ENCODE data around the gene PITPNC1.
"Not testable (repeated sequence)": the region's sequence is repeated elsewhere in the genome, so short reads cannot be mapped to it uniquely, and the experiment has no call there.

PITPNC1 gene

DNA sequence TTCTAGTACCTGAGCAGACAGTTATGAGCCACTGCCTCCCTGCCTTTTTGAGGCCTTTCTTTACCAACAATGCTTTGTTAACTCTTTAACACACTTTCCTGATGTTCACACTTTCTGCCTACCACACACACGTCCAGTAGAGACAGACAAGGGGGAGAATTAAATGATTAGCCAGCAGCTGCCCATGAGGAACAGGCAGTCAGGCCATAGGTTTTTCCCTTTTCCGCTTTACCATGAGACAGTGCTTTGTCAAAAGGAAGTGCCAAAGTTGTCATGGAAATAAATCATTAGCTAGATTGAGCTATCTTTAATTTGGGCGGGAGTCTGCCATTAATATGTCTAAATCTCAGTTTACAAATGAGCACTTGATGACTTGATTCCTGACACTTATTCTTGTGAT is 102.1 kb downstream of the PITPNC1 start:
- peaks cover 0 to 24% (median 9%) of the 10 kb centered on the region in 5 donors for H3K4me1 ChIP-seq (ENCODE audit: control insufficient read depth in 5 of 5, insufficient read depth in 5 of 5, low read length in 5 of 5)
- H3K36me3 ChIP-seq (ENCODE audit: control insufficient read depth in 5 of 5, insufficient read depth in 5 of 5, low read length in 5 of 5) = no peaks in the 10 kb centered on the region
- no peak overlapping the region for H3K4me3 ChIP-seq (ENCODE audit: low read depth in 1 of 5, low read length in 5 of 5)
- no peaks in the 10 kb centered on the region for H3K27me3 ChIP-seq (ENCODE audit: control insufficient read depth in 5 of 5, insufficient read depth in 4 of 5, low read length in 5 of 5)
- H3K9me3 ChIP-seq (ENCODE audit: control insufficient read depth in 5 of 5, low read length in 5 of 5) = no peaks in the 10 kb centered on the region
- no peak overlapping the region for H3K9ac ChIP-seq (ENCODE audit: low read length in 5 of 5)
- no peak overlapping the region for H3K27ac ChIP-seq (ENCODE audit: low read depth, low read length)

DNA sequence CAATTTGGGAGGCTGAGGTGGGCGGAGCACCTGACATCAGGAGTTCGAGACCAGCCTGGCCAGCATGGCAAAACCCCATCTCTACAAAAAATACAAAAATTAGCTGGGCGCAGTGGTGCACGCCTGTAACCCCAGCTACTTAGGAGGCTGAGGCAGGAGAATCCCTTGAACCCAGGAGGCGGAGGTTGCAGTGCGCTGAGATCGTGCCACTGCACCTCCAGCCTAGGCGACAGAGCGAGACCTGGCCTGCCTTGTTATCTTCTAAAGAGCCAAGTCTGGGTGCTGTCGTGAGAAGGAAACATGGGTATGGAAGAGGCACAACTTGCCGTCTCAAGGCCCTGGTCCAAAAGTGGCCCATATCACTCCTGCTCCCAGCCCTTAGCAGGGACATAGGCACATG is 103.9 kb downstream of the PITPNC1 start:
- not testable (repeated sequence) for H3K27ac ChIP-seq (ENCODE audit: low read depth, low read length)

DNA sequence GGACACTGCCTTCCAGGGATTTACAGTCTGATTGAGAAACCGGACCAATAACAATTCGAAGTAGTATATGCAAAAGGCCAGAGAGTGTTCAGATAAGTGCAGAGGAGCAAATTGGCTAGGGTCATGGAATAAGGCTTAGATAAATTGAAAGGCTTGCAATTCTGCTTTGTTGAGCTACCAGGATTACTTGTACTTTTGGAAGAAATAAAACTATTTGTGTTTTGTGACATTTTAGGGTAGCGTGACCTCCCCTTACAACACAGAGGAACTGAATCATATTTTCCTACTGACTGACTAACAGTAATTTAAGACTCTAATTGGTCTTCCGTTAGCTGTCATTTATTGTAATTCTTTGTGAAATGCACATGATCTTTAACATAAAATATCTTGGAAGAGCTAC is 104.7 kb downstream of the PITPNC1 start:
- H3K4me1 ChIP-seq (ENCODE audit: control insufficient read depth in 5 of 5, insufficient read depth in 5 of 5, low read length in 5 of 5) = peaks cover 0 to 8% (median 0%) of the 10 kb centered on the region in 5 donors
- H3K4me3 ChIP-seq (ENCODE audit: low read depth in 1 of 5, low read length in 5 of 5) = no peak overlapping the region
- H3K27me3 ChIP-seq (ENCODE audit: control insufficient read depth in 5 of 5, insufficient read depth in 4 of 5, low read length in 5 of 5) = no peaks in the 10 kb centered on the region
- no peak overlapping the region for H3K27ac ChIP-seq (ENCODE audit: low read depth, low read length)
- no peak overlapping the region for H3K9ac ChIP-seq (ENCODE audit: low read length in 5 of 5)
- H3K9me3 ChIP-seq (ENCODE audit: control insufficient read depth in 5 of 5, low read length in 5 of 5) = no peaks in the 10 kb centered on the region
- no peaks in the 10 kb centered on the region for H3K36me3 ChIP-seq (ENCODE audit: control insufficient read depth in 5 of 5, insufficient read depth in 5 of 5, low read length in 5 of 5)

More for the DNA sequence above, 103.9 kb downstream of the PITPNC1 start:
- not testable (repeated sequence) for H3K27me3 ChIP-seq (ENCODE audit: control insufficient read depth in 5 of 5, insufficient read depth in 4 of 5, low read length in 5 of 5); H3K9me3 ChIP-seq (ENCODE audit: control insufficient read depth in 5 of 5, low read length in 5 of 5); H3K4me3 ChIP-seq (ENCODE audit: low read depth in 1 of 5, low read length in 5 of 5); H3K9ac ChIP-seq (ENCODE audit: low read length in 5 of 5); H3K4me1 ChIP-seq (ENCODE audit: control insufficient read depth in 5 of 5, insufficient read depth in 5 of 5, low read length in 5 of 5); H3K36me3 ChIP-seq (ENCODE audit: control insufficient read depth in 5 of 5, insufficient read depth in 5 of 5, low read length in 5 of 5)

DNA sequence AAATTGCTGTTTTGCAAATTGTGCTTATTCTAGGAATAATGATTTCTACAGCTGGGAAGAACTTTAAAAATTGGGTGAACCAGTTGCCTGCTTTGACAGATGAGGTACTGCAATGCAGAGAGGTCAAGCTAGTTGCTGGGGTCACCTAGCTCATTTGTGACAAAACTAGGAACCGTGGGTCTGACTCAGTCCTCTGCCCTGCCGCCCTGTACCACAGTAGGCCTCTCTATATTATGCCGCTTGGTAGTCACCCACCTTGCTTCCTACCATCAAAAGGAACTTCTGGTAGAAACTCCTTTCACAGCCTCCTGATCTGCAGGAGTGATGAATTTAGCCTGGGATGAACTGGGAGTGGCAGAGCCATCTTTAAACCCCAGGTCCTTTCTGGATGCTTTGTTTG is 105.7 kb downstream of the PITPNC1 start:
- Histone ChIP-seq H3K27ac (ENCODE audit: low read depth, low read length) (no peak overlapping the region), H3K4me1 (ENCODE audit: control insufficient read depth in 5 of 5, insufficient read depth in 5 of 5, low read length in 5 of 5) (peaks cover 2 to 17% (median 8%) of the 10 kb centered on the region in 5 donors), H3K27me3 (ENCODE audit: control insufficient read depth in 5 of 5, insufficient read depth in 4 of 5, low read length in 5 of 5) (no peaks in the 10 kb centered on the region), H3K9ac (ENCODE audit: low read length in 5 of 5) (no peak overlapping the region), H3K36me3 (ENCODE audit: control insufficient read depth in 5 of 5, insufficient read depth in 5 of 5, low read length in 5 of 5) (no peaks in the 10 kb centered on the region), H3K9me3 (ENCODE audit: control insufficient read depth in 5 of 5, low read length in 5 of 5) (no peaks in the 10 kb centered on the region), H3K4me3 (ENCODE audit: low read depth in 1 of 5, low read length in 5 of 5) (no peak overlapping the region)

DNA sequence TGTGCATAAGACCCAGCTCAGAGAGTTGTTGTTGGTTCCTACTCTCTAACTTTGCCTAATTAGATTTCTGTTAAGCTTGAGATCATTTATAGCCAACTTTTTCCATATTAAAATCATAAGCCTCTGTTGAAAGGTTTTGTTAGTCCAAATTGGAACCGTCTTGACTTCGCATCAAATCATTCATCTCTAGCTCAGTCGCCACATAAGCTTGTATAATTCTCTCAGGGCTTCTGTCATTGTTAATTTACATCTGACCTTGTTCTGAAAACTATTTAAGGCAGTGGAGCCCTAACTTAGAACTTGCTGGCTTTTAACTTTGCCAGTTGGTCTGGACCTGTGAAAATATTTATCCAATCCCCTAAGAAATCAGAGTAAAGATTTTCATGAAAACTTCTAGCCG is 107.2 kb downstream of the PITPNC1 start:
- Histone ChIP-seq H3K4me1 (ENCODE audit: control insufficient read depth in 5 of 5, insufficient read depth in 5 of 5, low read length in 5 of 5) (peaks cover 6 to 17% (median 15%) of the 10 kb centered on the region in 5 donors), H3K36me3 (ENCODE audit: control insufficient read depth in 5 of 5, insufficient read depth in 5 of 5, low read length in 5 of 5) (no peaks in the 10 kb centered on the region), H3K27me3 (ENCODE audit: control insufficient read depth in 5 of 5, insufficient read depth in 4 of 5, low read length in 5 of 5) (no peaks in the 10 kb centered on the region), H3K9ac (ENCODE audit: low read length in 5 of 5) (no peak overlapping the region), H3K4me3 (ENCODE audit: low read depth in 1 of 5, low read length in 5 of 5) (no peak overlapping the region), H3K9me3 (ENCODE audit: control insufficient read depth in 5 of 5, low read length in 5 of 5) (no peaks in the 10 kb centered on the region), H3K27ac (ENCODE audit: low read depth, low read length) (no peak overlapping the region)

DNA sequence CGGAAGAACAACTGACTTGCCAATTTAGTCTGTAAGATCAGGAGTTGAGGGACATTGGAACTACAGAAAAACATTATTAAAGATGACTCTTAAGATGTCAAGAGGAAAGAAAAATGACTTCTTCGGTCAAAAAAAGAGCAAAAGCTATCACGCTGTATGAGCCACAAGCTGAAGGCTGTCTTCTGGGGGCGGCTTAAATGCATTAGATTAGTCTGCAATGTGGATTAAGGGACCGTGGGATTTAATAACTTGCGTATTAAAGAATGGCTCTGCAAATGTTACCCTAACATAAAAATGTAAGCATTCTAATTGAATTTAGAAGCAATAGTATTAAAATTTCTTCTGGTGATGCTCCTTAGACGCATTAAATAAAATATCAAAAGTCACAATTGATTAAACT is 108.6 kb downstream of the PITPNC1 start:
- peaks cover 8 to 24% (median 22%) of the 10 kb centered on the region in 5 donors for H3K4me1 ChIP-seq (ENCODE audit: control insufficient read depth in 5 of 5, insufficient read depth in 5 of 5, low read length in 5 of 5)
- no peaks in the 10 kb centered on the region for H3K27me3 ChIP-seq (ENCODE audit: control insufficient read depth in 5 of 5, insufficient read depth in 4 of 5, low read length in 5 of 5)
- no peak overlapping the region for H3K9ac ChIP-seq (ENCODE audit: low read length in 5 of 5)
- H3K4me3 ChIP-seq (ENCODE audit: low read depth in 1 of 5, low read length in 5 of 5) = no peak overlapping the region
- no peak overlapping the region for H3K27ac ChIP-seq (ENCODE audit: low read depth, low read length)
- no peaks in the 10 kb centered on the region for H3K9me3 ChIP-seq (ENCODE audit: control insufficient read depth in 5 of 5, low read length in 5 of 5)
- H3K36me3 ChIP-seq (ENCODE audit: control insufficient read depth in 5 of 5, insufficient read depth in 5 of 5, low read length in 5 of 5) = no peaks in the 10 kb centered on the region

DNA sequence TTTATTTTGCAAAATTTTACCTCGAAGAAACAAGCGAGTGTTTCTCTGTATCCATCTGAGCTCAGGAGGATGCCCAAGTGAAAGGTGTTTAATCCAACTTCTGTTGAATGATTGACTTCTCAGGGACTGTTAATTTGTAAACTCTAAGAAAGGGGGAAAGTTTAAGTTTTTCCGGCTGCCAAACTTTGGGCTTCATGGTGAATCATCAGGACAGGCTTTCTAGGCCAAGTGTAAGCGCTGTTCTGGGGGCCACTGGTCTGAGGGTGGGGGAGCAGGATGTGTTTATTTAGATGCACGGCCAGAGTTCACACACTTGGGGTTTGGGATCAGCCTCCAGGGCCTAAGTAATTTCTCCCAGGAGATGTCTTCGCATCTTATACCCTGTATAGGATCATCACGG is 110.4 kb downstream of the PITPNC1 start:
- Histone ChIP-seq H3K36me3 (ENCODE audit: control insufficient read depth in 5 of 5, insufficient read depth in 5 of 5, low read length in 5 of 5) (no peaks in the 10 kb centered on the region), H3K27me3 (ENCODE audit: control insufficient read depth in 5 of 5, insufficient read depth in 4 of 5, low read length in 5 of 5) (peaks cover 0 to 8% (median 0%) of the 10 kb centered on the region in 5 donors), H3K27ac (ENCODE audit: low read depth, low read length) (peak overlapping the region; percentile 85), H3K9ac (ENCODE audit: low read length in 5 of 5) (peak overlapping the region in 3 of 5 donors; percentile 16 to 63 (median 48)), H3K9me3 (ENCODE audit: control insufficient read depth in 5 of 5, low read length in 5 of 5) (peaks cover 0 to 4% (median 0%) of the 10 kb centered on the region in 5 donors), H3K4me3 (ENCODE audit: low read depth in 1 of 5, low read length in 5 of 5) (peak overlapping the region in 1 of 5 donors; percentile 24), H3K4me1 (ENCODE audit: control insufficient read depth in 5 of 5, insufficient read depth in 5 of 5, low read length in 5 of 5) (peaks cover 15 to 42% (median 36%) of the 10 kb centered on the region in 5 donors)

DNA sequence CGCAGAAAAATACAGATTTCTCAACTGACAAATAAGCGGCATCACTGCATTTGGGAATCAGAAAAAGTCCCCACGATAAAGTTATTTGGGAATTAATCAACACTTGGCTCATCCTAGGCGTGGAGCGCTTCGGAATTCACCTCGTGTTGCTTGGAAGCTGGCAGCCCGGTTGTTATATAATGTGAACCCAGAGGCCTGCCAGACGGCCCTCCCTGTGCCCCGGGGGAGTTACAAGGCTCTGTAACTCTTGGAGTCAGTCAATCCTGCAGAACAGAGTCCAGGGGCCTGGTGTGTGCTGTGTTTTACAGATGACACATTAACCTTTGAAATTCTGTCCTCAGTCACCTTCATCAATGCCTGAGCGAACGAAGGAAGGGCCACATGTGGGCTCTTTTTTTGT is 111.1 kb downstream of the PITPNC1 start:
- H3K27ac ChIP-seq (ENCODE audit: low read depth, low read length) = peak overlapping the region; percentile 85
- H3K4me3 ChIP-seq (ENCODE audit: low read depth in 1 of 5, low read length in 5 of 5) = peak overlapping the region in 1 of 5 donors; percentile 24
- H3K9me3 ChIP-seq (ENCODE audit: control insufficient read depth in 5 of 5, low read length in 5 of 5) = peaks cover 0 to 4% (median 0%) of the 10 kb centered on the region in 5 donors
- H3K4me1 ChIP-seq (ENCODE audit: control insufficient read depth in 5 of 5, insufficient read depth in 5 of 5, low read length in 5 of 5) = peaks cover 16 to 48% (median 39%) of the 10 kb centered on the region in 5 donors
- H3K36me3 ChIP-seq (ENCODE audit: control insufficient read depth in 5 of 5, insufficient read depth in 5 of 5, low read length in 5 of 5) = no peaks in the 10 kb centered on the region
- peak overlapping the region in 1 of 5 donors; percentile 63 for H3K9ac ChIP-seq (ENCODE audit: low read length in 5 of 5)
- H3K27me3 ChIP-seq (ENCODE audit: control insufficient read depth in 5 of 5, insufficient read depth in 4 of 5, low read length in 5 of 5) = peaks cover 0 to 8% (median 0%) of the 10 kb centered on the region in 5 donors

DNA sequence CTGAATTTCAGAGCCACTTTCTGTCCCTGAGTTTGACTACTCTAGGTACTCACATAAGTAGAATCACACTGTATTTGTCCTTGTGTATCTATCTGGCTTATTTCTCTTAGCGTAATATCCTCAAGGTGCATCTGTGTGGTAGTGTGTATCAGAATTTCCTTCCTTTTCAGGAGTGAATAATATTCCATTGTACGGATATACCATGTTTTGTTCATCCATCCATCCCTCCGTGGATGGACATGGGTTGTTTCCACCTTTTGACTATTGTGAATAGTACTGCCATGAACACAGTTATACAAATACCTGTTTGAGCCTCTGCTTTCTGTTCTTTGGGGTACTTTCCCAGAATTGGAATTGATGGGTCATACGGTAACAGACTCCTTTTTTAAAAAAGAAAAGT is 111.7 kb downstream of the PITPNC1 start:
- H3K4me1 ChIP-seq (ENCODE audit: control insufficient read depth in 5 of 5, insufficient read depth in 5 of 5, low read length in 5 of 5) = peaks cover 16 to 49% (median 39%) of the 10 kb centered on the region in 5 donors
- H3K9me3 ChIP-seq (ENCODE audit: control insufficient read depth in 5 of 5, low read length in 5 of 5) = peaks cover 0 to 4% (median 0%) of the 10 kb centered on the region in 5 donors
- H3K9ac ChIP-seq (ENCODE audit: low read length in 5 of 5) = no peak overlapping the region
- H3K36me3 ChIP-seq (ENCODE audit: control insufficient read depth in 5 of 5, insufficient read depth in 5 of 5, low read length in 5 of 5) = no peaks in the 10 kb centered on the region
- H3K27me3 ChIP-seq (ENCODE audit: control insufficient read depth in 5 of 5, insufficient read depth in 4 of 5, low read length in 5 of 5) = peaks cover 0 to 8% (median 0%) of the 10 kb centered on the region in 5 donors
- no peak overlapping the region for H3K4me3 ChIP-seq (ENCODE audit: low read depth in 1 of 5, low read length in 5 of 5)
- H3K27ac ChIP-seq (ENCODE audit: low read depth, low read length) = peak overlapping the region; percentile 85

DNA sequence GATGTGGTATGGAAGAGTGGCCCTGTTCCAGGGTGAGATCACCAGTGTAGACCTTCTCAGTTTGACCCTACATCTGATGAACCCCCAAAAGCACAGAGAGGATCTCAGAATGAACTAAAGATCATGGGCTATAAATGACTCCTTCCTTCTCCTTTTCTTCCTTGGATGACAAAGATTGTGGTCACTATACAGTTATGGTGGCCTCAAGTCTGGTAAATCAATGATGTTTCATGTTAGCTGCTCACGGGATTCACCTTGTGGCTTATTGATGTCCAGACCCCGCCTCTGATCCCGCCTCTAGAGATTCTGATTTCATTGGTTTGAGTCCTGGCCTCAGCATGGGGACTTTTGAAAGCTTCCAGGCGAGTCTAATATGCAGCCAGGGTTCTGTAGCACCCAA is 112.2 kb downstream of the PITPNC1 start:
- peaks cover 0 to 8% (median 0%) of the 10 kb centered on the region in 5 donors for H3K27me3 ChIP-seq (ENCODE audit: control insufficient read depth in 5 of 5, insufficient read depth in 4 of 5, low read length in 5 of 5)
- H3K4me3 ChIP-seq (ENCODE audit: low read depth in 1 of 5, low read length in 5 of 5) = no peak overlapping the region
- H3K4me1 ChIP-seq (ENCODE audit: control insufficient read depth in 5 of 5, insufficient read depth in 5 of 5, low read length in 5 of 5) = peaks cover 16 to 51% (median 39%) of the 10 kb centered on the region in 5 donors
- no peak overlapping the region for H3K9ac ChIP-seq (ENCODE audit: low read length in 5 of 5)
- no peak overlapping the region for H3K27ac ChIP-seq (ENCODE audit: low read depth, low read length)
- peaks cover 0 to 4% (median 0%) of the 10 kb centered on the region in 5 donors for H3K9me3 ChIP-seq (ENCODE audit: control insufficient read depth in 5 of 5, low read length in 5 of 5)
- H3K36me3 ChIP-seq (ENCODE audit: control insufficient read depth in 5 of 5, insufficient read depth in 5 of 5, low read length in 5 of 5) = no peaks in the 10 kb centered on the region

Data from subcutaneous abdominal adipose tissue (tissue), 5 donors.